ENCODE measurements around the gene GALNT13.
A peak's percentile ranks its signal among the peaks of the same experiment; 100 is the strongest.
"Not testable (repeated sequence)": the region's sequence is repeated elsewhere in the genome, so short reads cannot be mapped to it uniquely, and the experiment has no call there.

GALNT13 gene

GRCh38 chr2:154437104-154437503 is 565.4 kb downstream of the GALNT13 start:
- no peak for DNase-seq

GRCh38 chr2:154439156-154439555 is 567.4 kb downstream of the GALNT13 start:
- no peak for DNase-seq

- DNase-seq = no peak
Measured at GRCh38 chr2:154443919-154444318, 572.2 kb downstream of the GALNT13 start.

- no peak for DNase-seq
Measured at GRCh38 chr2:154446324-154446723, 574.6 kb downstream of the GALNT13 start.

GRCh38 chr2:154447727-154448418 is 576.2 kb downstream of the GALNT13 start:
- DNase-seq = no peak

GRCh38 chr2:154449951-154450658 is 578.4 kb downstream of the GALNT13 start:
- DNase-seq = no peak

- no peak for DNase-seq
Measured at GRCh38 chr2:154452471-154452870, 580.7 kb downstream of the GALNT13 start.

- no peak for DNase-seq
Measured at GRCh38 chr2:154452906-154453493, 581.3 kb downstream of the GALNT13 start.

- DNase-seq = no peak
Measured at GRCh38 chr2:154455166-154455565, 583.4 kb downstream of the GALNT13 start.

- no peak for DNase-seq
Measured at GRCh38 chr2:154455866-154456265, 584.1 kb downstream of the GALNT13 start.

- no peak for DNase-seq
Measured at GRCh38 chr2:154457286-154457685, 585.6 kb downstream of the GALNT13 start.

GRCh38 chr2:154459286-154459685 is 587.6 kb downstream of the GALNT13 start:
- DNase-seq = no peak

- no peak for DNase-seq
Measured at GRCh38 chr2:154462634-154463033, 590.9 kb downstream of the GALNT13 start.

GRCh38 chr2:154466226-154466625 is 594.5 kb downstream of the GALNT13 start:
- DNase-seq = no peak

GRCh38 chr2:154470376-154470775 is 598.7 kb downstream of the GALNT13 start:
- DNase-seq = no peak

- not testable (repeated sequence) for DNase-seq
Measured at GRCh38 chr2:154471492-154471891, 599.8 kb downstream of the GALNT13 start.

- DNase-seq = no peak
Measured at GRCh38 chr2:154477319-154477718, 605.6 kb downstream of the GALNT13 start.

- no peak for DNase-seq
Measured at GRCh38 chr2:154480521-154480920, 608.8 kb downstream of the GALNT13 start.

- DNase-seq = no peak
Measured at GRCh38 chr2:154481336-154481735, 609.6 kb downstream of the GALNT13 start.

GRCh38 chr2:154484338-154485099 is 612.8 kb downstream of the GALNT13 start:
- peak; percentile 11 for DNase-seq

- no peak for DNase-seq
Measured at GRCh38 chr2:154488801-154489200, 617.1 kb downstream of the GALNT13 start.

- no peak for DNase-seq
Measured at GRCh38 chr2:154489266-154489858, 617.6 kb downstream of the GALNT13 start.

GRCh38 chr2:154490530-154490929 is 618.8 kb downstream of the GALNT13 start:
- no peak for DNase-seq
